Measurements from ENCODE around the gene CASQ2. TPM values are rescaled to one million over a fixed set of nuclear protein-coding genes. Genes with fewer than 3 reads are reported as not detected.

CASQ2 gene
- total RNA-seq, 1 donor from 2014 or later, result not detected

DNA sequence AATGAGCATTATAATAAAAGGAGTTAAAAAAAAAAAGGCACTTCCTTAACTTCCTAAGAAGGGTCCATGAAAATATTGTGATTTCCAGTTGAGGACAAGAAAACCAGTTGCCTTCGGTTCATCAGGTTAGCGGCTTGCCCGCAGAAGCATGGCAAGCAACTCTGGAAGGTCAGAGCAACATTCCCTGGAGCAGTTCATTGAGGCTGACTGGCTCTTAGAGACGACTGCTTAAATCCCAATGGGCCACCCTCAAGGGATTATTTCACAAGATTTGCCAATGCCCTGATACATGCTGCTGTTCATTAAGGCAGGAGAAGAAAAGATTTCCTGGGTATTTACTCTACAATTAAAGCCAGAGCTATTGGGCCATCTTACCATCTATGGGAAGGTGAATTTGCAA is 29.0 kb upstream of the CASQ2 start:
- H3K4me3 Mint-ChIP-seq, result no peak overlapping the region
- DNase-seq (ENCODE audit: extremely low spot score, unreplicated experiment), result no peak
- no peak overlapping the region for H3K27ac Mint-ChIP-seq
- H3K36me3 Mint-ChIP-seq, result no peaks in the 10 kb centered on the region
- H3K27me3 Mint-ChIP-seq, result no peaks in the 10 kb centered on the region
- TF ChIP-seq, protein P1, sequence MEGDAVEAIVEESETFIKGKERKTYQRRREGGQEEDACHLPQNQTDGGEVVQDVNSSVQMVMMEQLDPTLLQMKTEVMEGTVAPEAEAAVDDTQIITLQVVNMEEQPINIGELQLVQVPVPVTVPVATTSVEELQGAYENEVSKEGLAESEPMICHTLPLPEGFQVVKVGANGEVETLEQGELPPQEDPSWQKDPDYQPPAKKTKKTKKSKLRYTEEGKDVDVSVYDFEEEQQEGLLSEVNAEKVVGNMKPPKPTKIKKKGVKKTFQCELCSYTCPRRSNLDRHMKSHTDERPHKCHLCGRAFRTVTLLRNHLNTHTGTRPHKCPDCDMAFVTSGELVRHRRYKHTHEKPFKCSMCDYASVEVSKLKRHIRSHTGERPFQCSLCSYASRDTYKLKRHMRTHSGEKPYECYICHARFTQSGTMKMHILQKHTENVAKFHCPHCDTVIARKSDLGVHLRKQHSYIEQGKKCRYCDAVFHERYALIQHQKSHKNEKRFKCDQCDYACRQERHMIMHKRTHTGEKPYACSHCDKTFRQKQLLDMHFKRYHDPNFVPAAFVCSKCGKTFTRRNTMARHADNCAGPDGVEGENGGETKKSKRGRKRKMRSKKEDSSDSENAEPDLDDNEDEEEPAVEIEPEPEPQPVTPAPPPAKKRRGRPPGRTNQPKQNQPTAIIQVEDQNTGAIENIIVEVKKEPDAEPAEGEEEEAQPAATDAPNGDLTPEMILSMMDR (conservative IDR thresholded peaks at IDR 0.05), result no peak
- H3K9me3 Mint-ChIP-seq, result no peaks in the 10 kb centered on the region
- peaks cover 10% of the 10 kb centered on the region for H3K4me1 Mint-ChIP-seq (ENCODE audit: unreplicated experiment)

DNA sequence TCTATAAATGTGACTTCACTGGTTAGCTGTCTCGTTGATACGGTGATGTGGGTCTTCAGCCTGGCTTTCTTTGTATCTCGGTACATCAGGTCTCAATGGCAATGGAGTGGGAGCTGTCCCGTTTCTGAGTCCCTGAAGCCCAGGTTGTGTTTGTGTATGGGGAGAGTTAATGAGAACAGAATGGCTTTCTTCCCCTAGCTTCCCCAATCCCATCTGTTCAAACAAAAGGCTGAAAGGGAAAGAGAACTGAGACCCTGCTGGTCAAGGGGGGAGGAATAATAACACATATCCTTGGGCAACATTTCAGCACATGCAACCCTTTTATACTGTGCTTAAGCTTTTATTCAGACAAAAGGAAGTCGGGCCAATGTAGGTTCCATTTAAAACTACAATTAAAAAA is 28.4 kb upstream of the CASQ2 start:
- H3K4me3 Mint-ChIP-seq, result no peak overlapping the region

DNA sequence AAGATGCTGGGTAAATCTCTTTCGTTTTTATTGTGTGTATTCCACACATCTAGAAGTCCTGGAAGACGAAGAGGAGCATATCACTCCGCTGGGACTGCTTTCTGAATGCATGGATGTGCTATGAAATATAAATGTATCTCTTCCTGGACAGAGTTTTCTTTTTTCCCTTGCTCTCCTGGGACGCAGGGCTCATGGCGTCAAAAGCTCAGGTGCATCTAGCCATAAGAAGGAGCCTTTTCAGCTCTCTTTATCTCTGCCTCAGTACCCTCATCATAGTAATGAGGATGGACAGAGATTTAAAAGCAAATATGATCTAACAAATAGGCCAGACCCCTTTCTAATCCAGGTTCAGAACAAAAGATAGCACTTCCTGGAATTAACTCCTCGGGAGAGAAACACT is 27.5 kb upstream of the CASQ2 start:
- H3K27ac Mint-ChIP-seq, result no peak overlapping the region
- TF ChIP-seq, protein P1 (conservative IDR thresholded peaks at IDR 0.05), result no peak
- no peak for DNase-seq (ENCODE audit: extremely low spot score, unreplicated experiment)
- no peak overlapping the region for H3K4me3 Mint-ChIP-seq
- no peaks in the 10 kb centered on the region for H3K27me3 Mint-ChIP-seq
- no peaks in the 10 kb centered on the region for H3K9me3 Mint-ChIP-seq
- no peaks in the 10 kb centered on the region for H3K36me3 Mint-ChIP-seq
- peaks cover 10% of the 10 kb centered on the region for H3K4me1 Mint-ChIP-seq (ENCODE audit: unreplicated experiment)

More for the DNA sequence above, 28.4 kb upstream of the CASQ2 start:
- no peaks in the 10 kb centered on the region for H3K9me3 Mint-ChIP-seq
- no peak for DNase-seq (ENCODE audit: extremely low spot score, unreplicated experiment)
- H3K27me3 Mint-ChIP-seq, result no peaks in the 10 kb centered on the region
- no peaks in the 10 kb centered on the region for H3K36me3 Mint-ChIP-seq
- peaks cover 10% of the 10 kb centered on the region for H3K4me1 Mint-ChIP-seq (ENCODE audit: unreplicated experiment)
- H3K27ac Mint-ChIP-seq, result no peak overlapping the region
- TF ChIP-seq, protein P1 (conservative IDR thresholded peaks at IDR 0.05), result no peak

DNA sequence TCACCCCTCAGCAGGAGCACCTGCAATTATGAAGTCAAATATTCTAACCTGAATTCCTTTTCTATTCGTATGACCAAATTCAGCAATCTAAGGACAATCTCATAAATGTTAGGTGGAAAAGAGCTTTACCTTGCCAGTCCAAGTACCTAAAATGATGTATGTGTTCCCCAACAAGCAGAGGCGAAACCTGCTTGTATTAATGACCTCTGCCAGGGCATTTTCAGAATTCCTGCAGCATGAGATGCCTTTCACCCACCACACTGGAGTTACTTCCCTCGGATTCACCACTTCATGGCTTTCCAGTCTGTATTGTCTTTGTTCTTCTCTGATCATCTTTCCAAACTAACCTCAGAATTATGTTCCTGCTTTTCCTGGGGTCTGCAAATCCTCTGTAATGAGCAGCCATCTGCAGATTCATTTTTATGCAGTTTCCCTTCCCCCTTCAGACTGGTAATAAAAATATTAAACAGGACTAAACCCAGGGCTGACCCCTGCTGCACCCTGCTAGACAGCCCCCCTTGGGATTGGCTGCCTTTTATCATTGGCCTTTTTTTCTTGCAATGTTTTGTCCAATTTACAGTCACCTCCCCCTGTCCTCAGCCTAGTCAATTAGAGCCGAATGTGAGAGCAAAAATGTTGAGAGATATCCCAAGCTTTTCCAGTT is 26.6 kb upstream of the CASQ2 start:
- TF ChIP-seq, protein P1 (conservative IDR thresholded peaks at IDR 0.05), result no peak
- Mint-ChIP-seq H3K27ac (no peak overlapping the region), H3K36me3 (no peaks in the 10 kb centered on the region), H3K4me3 (no peak overlapping the region), H3K4me1 (ENCODE audit: unreplicated experiment) (peaks cover 10% of the 10 kb centered on the region), H3K27me3 (no peaks in the 10 kb centered on the region), H3K9me3 (peaks cover 3% of the 10 kb centered on the region)
- no peak for DNase-seq (ENCODE audit: extremely low spot score, unreplicated experiment)

DNA sequence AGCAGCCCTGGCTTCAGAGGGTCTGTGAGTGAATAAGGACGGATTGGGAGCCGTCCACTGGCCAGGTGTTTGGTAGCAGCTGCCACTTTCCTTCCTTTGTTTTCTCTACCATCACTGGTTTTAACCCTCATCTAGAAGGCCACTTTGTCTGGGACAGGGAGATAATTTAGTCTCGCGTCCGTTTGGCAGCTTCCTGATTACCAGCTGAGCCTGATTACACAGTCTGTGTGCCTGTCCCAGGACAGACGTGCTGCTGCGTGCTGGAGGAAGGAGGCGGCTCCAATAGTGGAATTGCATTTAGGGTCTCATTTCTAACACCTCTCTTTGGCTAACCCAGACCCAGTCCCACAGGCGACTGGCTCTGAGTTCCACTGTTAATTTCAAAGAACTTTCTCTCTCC is 24.6 kb upstream of the CASQ2 start:
- TF ChIP-seq, protein P1 (conservative IDR thresholded peaks at IDR 0.05), result no peak
- Mint-ChIP-seq H3K4me1 (ENCODE audit: unreplicated experiment) (peaks cover 10% of the 10 kb centered on the region), H3K27me3 (no peaks in the 10 kb centered on the region), H3K4me3 (no peak overlapping the region), H3K9me3 (peaks cover 7% of the 10 kb centered on the region), H3K27ac (no peak overlapping the region), H3K36me3 (no peaks in the 10 kb centered on the region)
- no peak for DNase-seq (ENCODE audit: extremely low spot score, unreplicated experiment)

All from type B pancreatic cell (in vitro differentiated cells).